Mesothelial cell of epicardium (in vitro differentiated cells): ENCODE measurements around the gene NTM. TPM values are rescaled to one million over a fixed set of nuclear protein-coding genes. Genes with fewer than 3 reads are reported as not detected.

ENCODE experiments used
- DNase-seq, 2 experiments: peaks; one replicate each; pipeline ENCODE4 v3.0.0; 2021; ENCODE audit warnings: low spot score in 2 of 2; ENCODE audit not compliant: unreplicated experiment in 2 of 2
- H3K27ac Mint-ChIP-seq: 2 replicates; pipeline ENCODE4 v1.8.0; 2021; ENCODE audit warnings: mixed read lengths
- H3K27me3 Mint-ChIP-seq: 2 replicates; pipeline ENCODE4 v1.8.0; 2021; ENCODE audit warnings: low read depth, mixed read lengths
- H3K36me3 Mint-ChIP-seq: 2 replicates; pipeline ENCODE4 v1.8.0; 2021; ENCODE audit warnings: mixed read lengths
- H3K4me1 Mint-ChIP-seq: 2 replicates; pipeline ENCODE4 v1.8.0; 2021; ENCODE audit warnings: mixed read lengths
- H3K4me3 Mint-ChIP-seq: 2 replicates; pipeline ENCODE4 v1.8.0; 2021; ENCODE audit warnings: mild to moderate bottlenecking, moderate library complexity, mixed read lengths
- H3K9me3 Mint-ChIP-seq: 2 replicates; pipeline ENCODE4 v1.8.0; 2021; ENCODE audit warnings: mixed read lengths
- CTCF ChIP-seq: fragments of 200-600 bp; sonication (generic); IDR thresholded peaks from one replicate; pipeline ENCODE4 v1.5.0; 2021; ENCODE audit warnings: antibody characterized with exemption; ENCODE audit not compliant: unreplicated experiment
- total RNA-seq: library from RNA; stranded (reverse); gene quantifications from 3 replicates; pipeline ENCODE4 v1.2.1, GENCODE V29; 2021

Gene NTM
- total RNA-seq, 1 donor from 2014 or later: 3.9 TPM

- no peak for DNase-seq
- Mint-ChIP-seq H3K27ac (no peak overlapping the region), H3K4me3 (no peak overlapping the region), H3K27me3 (peaks cover 17% of the 10 kb centered on the region), H3K36me3 (no peaks in the 10 kb centered on the region), H3K9me3 (no peaks in the 10 kb centered on the region), H3K4me1 (peaks cover 20% of the 10 kb centered on the region)
- no peak for TF ChIP-seq CTCF
Measured at GRCh38 chr11:131840545-131840944, 470.1 kb downstream of the NTM start.

GRCh38 chr11:131841028-131841427 lies 470.6 kb downstream of the NTM start:
- Mint-ChIP-seq H3K4me3 (no peak overlapping the region), H3K27me3 (peaks cover 14% of the 10 kb centered on the region), H3K36me3 (no peaks in the 10 kb centered on the region), H3K9me3 (no peaks in the 10 kb centered on the region), H3K4me1 (peaks cover 24% of the 10 kb centered on the region), H3K27ac (no peak overlapping the region)
- TF ChIP-seq CTCF: no peak
- DNase-seq: no peak

GRCh38 chr11:131841925-131842635 lies 471.7 kb downstream of the NTM start:
- TF ChIP-seq CTCF: no peak
- Mint-ChIP-seq H3K36me3 (no peaks in the 10 kb centered on the region), H3K27ac (no peak overlapping the region), H3K9me3 (no peaks in the 10 kb centered on the region), H3K4me1 (peaks cover 28% of the 10 kb centered on the region), H3K27me3 (peaks cover 16% of the 10 kb centered on the region), H3K4me3 (no peak overlapping the region)
- DNase-seq: no peak

GRCh38 chr11:131845255-131845654 lies 474.8 kb downstream of the NTM start:
- Mint-ChIP-seq H3K4me3 (no peak overlapping the region), H3K27me3 (peaks cover 17% of the 10 kb centered on the region), H3K36me3 (no peaks in the 10 kb centered on the region), H3K4me1 (peaks cover 26% of the 10 kb centered on the region), H3K27ac (no peak overlapping the region), H3K9me3 (no peaks in the 10 kb centered on the region)
- no peak for DNase-seq
- no peak for TF ChIP-seq CTCF

- DNase-seq: no peak
- no peak overlapping the region for H3K27ac Mint-ChIP-seq
- no peaks in the 10 kb centered on the region for H3K36me3 Mint-ChIP-seq
- no peak for TF ChIP-seq CTCF
- peaks cover 43% of the 10 kb centered on the region for H3K27me3 Mint-ChIP-seq
- H3K4me1 Mint-ChIP-seq: peaks cover 29% of the 10 kb centered on the region
- no peaks in the 10 kb centered on the region for H3K9me3 Mint-ChIP-seq
- no peak overlapping the region for H3K4me3 Mint-ChIP-seq
Measured at GRCh38 chr11:131849485-131849884, 479.1 kb downstream of the NTM start.

- no peaks in the 10 kb centered on the region for H3K36me3 Mint-ChIP-seq
- H3K9me3 Mint-ChIP-seq: no peaks in the 10 kb centered on the region
- peaks cover 24% of the 10 kb centered on the region for H3K4me1 Mint-ChIP-seq
- no peak overlapping the region for H3K27ac Mint-ChIP-seq
- TF ChIP-seq CTCF: no peak
- H3K27me3 Mint-ChIP-seq: peaks cover 48% of the 10 kb centered on the region
- DNase-seq: no peak
- H3K4me3 Mint-ChIP-seq: no peak overlapping the region
Measured at GRCh38 chr11:131850507-131850906, 480.1 kb downstream of the NTM start.
